H9 (cell line): ENCODE measurements around the gene AKIRIN1. TPM values are rescaled to one million over a fixed set of nuclear protein-coding genes. Genes with fewer than 3 reads are reported as not detected.

Experiments
- DNase-seq: peaks from one replicate; pipeline ENCODE4 v3.0.0-alpha.2; 2017
- H2AFZ ChIP-seq: one replicate; pipeline ENCODE4 v1.6.1; 2013; ENCODE audit warnings: mild to moderate bottlenecking, low read length, control low read depth, moderate library complexity
- H2AK5ac ChIP-seq: 2 replicates; pipeline ENCODE4 v1.6.1; 2013; ENCODE audit warnings: low read length, control low read depth, mixed read lengths; ENCODE audit not compliant: insufficient read length
- H2BK120ac ChIP-seq: one replicate; pipeline ENCODE4 v1.6.1; 2013; ENCODE audit warnings: low read depth, mild to moderate bottlenecking, low read length, control low read depth, inconsistent platforms; ENCODE audit not compliant: poor library complexity, severe bottlenecking
- H2BK12ac ChIP-seq: 2 replicates; pipeline ENCODE4 v1.6.1; 2013; ENCODE audit warnings: low read length, control low read depth, mixed read lengths, low read depth; ENCODE audit not compliant: insufficient read length
- H2BK15ac ChIP-seq: 2 replicates; pipeline ENCODE4 v1.6.1; 2013; ENCODE audit warnings: low read depth, low read length, control low read depth
- H2BK20ac ChIP-seq: one replicate; pipeline ENCODE4 v1.6.1; 2013; ENCODE audit warnings: low read depth, mild to moderate bottlenecking, low read length, control low read depth, inconsistent platforms; ENCODE audit not compliant: poor library complexity, severe bottlenecking
- H2BK5ac ChIP-seq: 2 replicates; pipeline ENCODE4 v1.6.1; 2013; ENCODE audit warnings: low read length, control low read depth, mixed read lengths; ENCODE audit not compliant: insufficient read length
- H3K14ac ChIP-seq: 2 replicates; pipeline ENCODE4 v1.6.1; 2013; ENCODE audit warnings: low read length, control low read depth; ENCODE audit not compliant: insufficient read depth
- H3K18ac ChIP-seq: 2 replicates; pipeline ENCODE4 v1.6.1; 2013; ENCODE audit warnings: low read depth, mild to moderate bottlenecking, mixed read lengths, low read length, control low read depth; ENCODE audit not compliant: insufficient read length
- H3K23ac ChIP-seq: 2 replicates; pipeline ENCODE4 v1.6.1; 2013; ENCODE audit warnings: low read length, control low read depth, mixed read lengths, low read depth; ENCODE audit not compliant: insufficient read length
- H3K23me2 ChIP-seq: 2 replicates; pipeline ENCODE4 v1.6.1; 2013; ENCODE audit warnings: low read depth, mild to moderate bottlenecking, mixed read lengths, low read length, control low read depth; ENCODE audit not compliant: insufficient read length, poor library complexity, severe bottlenecking
- H3K27ac ChIP-seq: 2 replicates; pipeline ENCODE4 v1.5.1; 2013; ENCODE audit warnings: low read length, control low read depth, mixed read lengths, low read depth; ENCODE audit not compliant: insufficient read length
- H3K27me3 ChIP-seq: 2 replicates; pipeline ENCODE4 v1.6.1; 2013; ENCODE audit warnings: low read length, control low read depth, inconsistent platforms; ENCODE audit not compliant: insufficient read depth
- H3K4ac ChIP-seq: 2 replicates; pipeline ENCODE4 v1.6.1; 2013; ENCODE audit warnings: low read depth, mild to moderate bottlenecking, control low read depth, inconsistent platforms, low read length, moderate library complexity
- H3K4me1 ChIP-seq: 2 replicates; pipeline ENCODE4 v1.6.1; 2013; ENCODE audit warnings: low read length, control low read depth, inconsistent platforms; ENCODE audit not compliant: insufficient read depth
- H3K4me2 ChIP-seq: 2 replicates; pipeline ENCODE4 v1.6.1; 2013; ENCODE audit warnings: low read length, control low read depth, mixed read lengths; ENCODE audit not compliant: insufficient read length, insufficient read depth
- H3K56ac ChIP-seq: 2 replicates; pipeline ENCODE4 v1.6.1; 2013; ENCODE audit warnings: low read depth, mild to moderate bottlenecking, mixed read lengths, low read length, control low read depth; ENCODE audit not compliant: insufficient read length
- H3K79me1 ChIP-seq: 2 replicates; pipeline ENCODE4 v1.6.1; 2013; ENCODE audit warnings: low read depth, mild to moderate bottlenecking, moderate library complexity, low read length, control low read depth, inconsistent platforms; ENCODE audit not compliant: insufficient read depth, poor library complexity, severe bottlenecking
- H3K79me2 ChIP-seq: 2 replicates; pipeline ENCODE4 v1.6.1; 2013; ENCODE audit warnings: low read length, control low read depth, inconsistent platforms; ENCODE audit not compliant: insufficient read depth
- H3K9ac ChIP-seq: 2 replicates; pipeline ENCODE4 v1.6.1; 2013; ENCODE audit warnings: low read length, control low read depth, mixed read lengths; ENCODE audit not compliant: insufficient read length; ENCODE audit errors: extremely low read depth
- H3K9me3 ChIP-seq: one replicate; pipeline ENCODE4 v1.6.1; 2013; ENCODE audit warnings: low read depth, low read length, inconsistent platforms; ENCODE audit not compliant: control insufficient read depth
- H3T11ph ChIP-seq: one replicate; pipeline ENCODE4 v1.6.1; 2013; ENCODE audit warnings: mild to moderate bottlenecking, low read length, control low read depth, inconsistent platforms
- H4K20me1 ChIP-seq: one replicate; pipeline ENCODE4 v1.6.1; 2013; ENCODE audit not compliant: control insufficient read depth, insufficient read length, insufficient read depth
- H4K5ac ChIP-seq: 2 replicates; pipeline ENCODE4 v1.6.1; 2013; ENCODE audit warnings: low read depth, mild to moderate bottlenecking, mixed read lengths, low read length, control low read depth; ENCODE audit not compliant: insufficient read length
- H4K8ac ChIP-seq: replicated peaks from 2 replicates; pipeline ENCODE4 v1.6.1; 2013; ENCODE audit warnings: low read length, control low read depth, mixed read lengths, low read depth; ENCODE audit not compliant: insufficient read length
- H4K91ac ChIP-seq: 2 replicates; pipeline ENCODE4 v1.6.1; 2013; ENCODE audit warnings: low read depth, mild to moderate bottlenecking, moderate library complexity, mixed read lengths, low read length, control low read depth; ENCODE audit not compliant: insufficient read length
- H3K27ac Mint-ChIP-seq, 3 experiments: 2 replicates in 2 of 3; 3 replicates in 1 of 3; pipeline ENCODE4 v1.8.0; 2020 to 2021; ENCODE audit warnings: mixed read lengths in 3 of 3, mild to moderate bottlenecking in 1 of 3, moderate library complexity in 1 of 3
- H3K27me3 Mint-ChIP-seq: 2 replicates; pipeline ENCODE4 v1.8.0; 2021; ENCODE audit warnings: low read depth, mild to moderate bottlenecking, moderate library complexity, mixed read lengths
- H3K36me3 Mint-ChIP-seq, 3 experiments: 2 replicates in 2 of 3; 3 replicates in 1 of 3; pipeline ENCODE4 v1.8.0; 2020 to 2021; ENCODE audit warnings: low read depth in 3 of 3, mixed read lengths in 3 of 3; ENCODE audit not compliant: insufficient read depth in 1 of 3
- H3K4me1 Mint-ChIP-seq, 2 experiments: 2 replicates each; pipeline ENCODE4 v1.8.0; 2020; ENCODE audit warnings: mixed read lengths in 2 of 2
- H3K4me3 Mint-ChIP-seq, 2 experiments: 2 replicates in 1 of 2; 3 replicates in 1 of 2; pipeline ENCODE4 v1.8.0; 2020 to 2021; ENCODE audit warnings: mild to moderate bottlenecking in 2 of 2, mixed read lengths in 2 of 2, moderate library complexity in 1 of 2
- H3K9me3 Mint-ChIP-seq, 2 experiments: 2 replicates in 1 of 2; 3 replicates in 1 of 2; pipeline ENCODE4 v1.8.0; 2020; ENCODE audit warnings: mild to moderate bottlenecking in 2 of 2, mixed read lengths in 2 of 2, moderate library complexity in 1 of 2
- WGBS: extraction: QIAGEN DNeasy Blood & Tissue Kit; methylation state at CpG from one replicate; pipeline ENCODE4 v1.1.7; 2013; ENCODE audit warnings: missing lambda C conversion rate, low lambda C conversion rate, mixed read lengths; ENCODE audit not compliant: insufficient read length; ENCODE audit errors: extremely low coverage; 5-methylcytosine and 5-hydroxymethylcytosine counted together
- total RNA-seq: library from RNA; stranded (reverse); gene quantifications from 2 replicates; pipeline ENCODE4 v1.2.1, GENCODE V29; 2021
- TF ChIP-seq, protein P1 (sequence below): fragments of 200-600 bp; sonication (generic); conservative IDR thresholded peaks from 3 replicates; pipeline ENCODE4 v1.8.0; 2021; ENCODE audit warnings: antibody characterized with exemption, mild to moderate bottlenecking

AKIRIN1 gene
- total RNA-seq, 1 experiment from 2014 or later: 237 TPM

DNA sequence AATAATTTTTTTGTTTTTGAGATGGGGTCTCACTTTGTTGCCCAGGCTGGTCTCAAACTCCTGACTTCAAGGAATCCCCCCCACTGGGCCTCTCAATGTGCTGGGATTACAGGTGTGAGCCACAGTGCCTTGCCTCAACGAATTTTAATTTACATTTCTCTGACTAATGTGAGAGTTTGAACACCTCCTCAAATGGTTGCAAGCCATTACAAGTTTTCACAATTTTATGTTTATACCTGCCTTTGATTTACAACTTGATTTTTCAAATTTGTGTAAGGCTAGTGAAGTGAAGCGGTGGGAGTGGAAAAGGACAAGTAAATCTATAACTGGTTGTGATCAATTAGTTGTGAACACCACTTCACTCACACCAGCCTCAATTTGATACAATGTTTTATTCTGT, 40.5 kb upstream of the AKIRIN1 start:
- H3K27ac ChIP-seq: no peak overlapping the region
- Mint-ChIP-seq H3K27ac (no peak overlapping the region), H3K9me3 (peaks cover 13 to 17% of the 10 kb centered on the region in 2 experiments), H3K36me3 (peaks cover 2 to 10% (median 8%) of the 10 kb centered on the region in 3 experiments; a peak in 6 of 7 replicates), H3K4me1 (peaks cover 9 to 18% of the 10 kb centered on the region in 2 experiments), H3K4me3 (no peak overlapping the region), H3K27me3 (no peaks in the 10 kb centered on the region; the same call in 1 of the 2 replicates)
- no peaks in the 10 kb centered on the region for H3K79me2 ChIP-seq
- H2AFZ ChIP-seq: no peak overlapping the region
- H4K5ac ChIP-seq: no peak overlapping the region
- TF ChIP-seq, protein P1, sequence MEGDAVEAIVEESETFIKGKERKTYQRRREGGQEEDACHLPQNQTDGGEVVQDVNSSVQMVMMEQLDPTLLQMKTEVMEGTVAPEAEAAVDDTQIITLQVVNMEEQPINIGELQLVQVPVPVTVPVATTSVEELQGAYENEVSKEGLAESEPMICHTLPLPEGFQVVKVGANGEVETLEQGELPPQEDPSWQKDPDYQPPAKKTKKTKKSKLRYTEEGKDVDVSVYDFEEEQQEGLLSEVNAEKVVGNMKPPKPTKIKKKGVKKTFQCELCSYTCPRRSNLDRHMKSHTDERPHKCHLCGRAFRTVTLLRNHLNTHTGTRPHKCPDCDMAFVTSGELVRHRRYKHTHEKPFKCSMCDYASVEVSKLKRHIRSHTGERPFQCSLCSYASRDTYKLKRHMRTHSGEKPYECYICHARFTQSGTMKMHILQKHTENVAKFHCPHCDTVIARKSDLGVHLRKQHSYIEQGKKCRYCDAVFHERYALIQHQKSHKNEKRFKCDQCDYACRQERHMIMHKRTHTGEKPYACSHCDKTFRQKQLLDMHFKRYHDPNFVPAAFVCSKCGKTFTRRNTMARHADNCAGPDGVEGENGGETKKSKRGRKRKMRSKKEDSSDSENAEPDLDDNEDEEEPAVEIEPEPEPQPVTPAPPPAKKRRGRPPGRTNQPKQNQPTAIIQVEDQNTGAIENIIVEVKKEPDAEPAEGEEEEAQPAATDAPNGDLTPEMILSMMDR: no peak
- H3K23me2 ChIP-seq: no peaks in the 10 kb centered on the region
- H3T11ph ChIP-seq: no peak overlapping the region
- H2BK15ac ChIP-seq: no peak overlapping the region
- H3K56ac ChIP-seq: no peak overlapping the region
- H3K14ac ChIP-seq: no peak overlapping the region
- H2BK12ac ChIP-seq: no peak overlapping the region
- H4K20me1 ChIP-seq: no peaks in the 10 kb centered on the region
- H3K4me1 ChIP-seq: peaks cover 4% of the 10 kb centered on the region; the same call in 1 of the 2 replicates
- WGBS: no CpG with 5 or more reads among the region's 2 CpGs
- H3K23ac ChIP-seq: no peak overlapping the region
- H3K18ac ChIP-seq: no peak overlapping the region
- H2BK20ac ChIP-seq: no peak overlapping the region
- H3K27me3 ChIP-seq: no peaks in the 10 kb centered on the region
- H2AK5ac ChIP-seq: no peak overlapping the region
- no peaks in the 10 kb centered on the region for H3K79me1 ChIP-seq
- no peaks in the 10 kb centered on the region for H3K9me3 ChIP-seq
- no peak overlapping the region for H2BK5ac ChIP-seq
- H3K4ac ChIP-seq: no peak overlapping the region
- H3K4me2 ChIP-seq: no peak overlapping the region
- no peak overlapping the region for H3K9ac ChIP-seq
- DNase-seq: no peak
- no peak overlapping the region for H4K8ac ChIP-seq
- H2BK120ac ChIP-seq: no peak overlapping the region
- no peak overlapping the region for H4K91ac ChIP-seq
